Retina (tissue), 1 donor: ENCODE data around the gene KSR2.

Experiments
- DNase-seq: peaks from one replicate; pipeline ENCODE4 v3.0.0-alpha.2; 2016

KSR2 gene

GRCh38 chr12:117430246-117430645, 538.5 kb downstream of the KSR2 start:
- DNase-seq = no peak

GRCh38 chr12:117427211-117427610, 541.6 kb downstream of the KSR2 start:
- no peak for DNase-seq

GRCh38 chr12:117421987-117422386, 546.8 kb downstream of the KSR2 start:
- DNase-seq = no peak

GRCh38 chr12:117421068-117421752, 547.6 kb downstream of the KSR2 start:
- DNase-seq = no peak

- no peak for DNase-seq
These were observed 551.8 kb downstream of the KSR2 start for GRCh38 chr12:117417004-117417403.

GRCh38 chr12:117412465-117413188, 556.2 kb downstream of the KSR2 start:
- no peak for DNase-seq

GRCh38 chr12:117409286-117409685, 559.5 kb downstream of the KSR2 start:
- no peak for DNase-seq

GRCh38 chr12:117408161-117408791, 560.5 kb downstream of the KSR2 start:
- no peak for DNase-seq

GRCh38 chr12:117404940-117405339, 563.9 kb downstream of the KSR2 start:
- no peak for DNase-seq

- no peak for DNase-seq
These were observed 564.5 kb downstream of the KSR2 start for GRCh38 chr12:117404203-117404853.

GRCh38 chr12:117403586-117404139, 565.1 kb downstream of the KSR2 start:
- DNase-seq = no peak
